ENCODE data around the gene LHX1. TPM values are rescaled to one million over a fixed set of nuclear protein-coding genes. Genes with fewer than 3 reads are reported as not detected.

LHX1 gene
- total and polyA plus RNA-seq, 4 donors = not detected

DNA sequence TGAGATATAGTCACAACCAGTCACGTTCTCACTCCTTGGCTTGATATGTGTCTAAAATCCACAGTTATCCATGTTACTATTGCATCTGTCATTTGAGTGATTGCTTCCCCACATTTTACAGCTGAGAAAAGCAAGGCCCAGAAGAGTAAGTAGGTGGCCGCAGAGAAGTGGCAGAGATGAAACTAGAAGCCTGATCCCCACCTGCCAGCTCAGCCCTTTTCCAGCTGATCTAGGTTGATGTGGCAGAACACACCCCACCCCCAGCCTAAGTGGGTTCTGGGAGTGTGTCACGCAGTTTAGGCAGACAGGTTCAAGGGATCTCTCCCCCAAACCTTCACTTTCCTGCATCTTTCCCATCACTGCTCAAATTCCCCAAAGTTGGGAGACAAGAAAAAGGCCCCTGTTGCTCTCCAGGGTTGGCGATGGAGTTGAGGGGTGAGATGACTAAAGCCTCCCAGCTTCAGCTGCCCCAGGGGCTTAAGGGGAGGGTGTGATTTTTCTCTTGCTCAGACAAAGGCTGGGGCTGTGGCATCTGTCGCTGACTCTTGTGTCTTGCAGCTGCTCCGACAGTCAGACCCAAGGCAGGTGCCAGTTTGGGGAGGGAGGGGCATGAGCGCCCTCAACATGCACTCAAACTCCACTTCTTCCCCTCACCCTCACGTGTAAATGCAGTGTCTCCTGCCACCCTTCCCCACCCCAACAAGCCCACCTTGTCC, 48.9 kb upstream of the LHX1 start (continued):
- TF ChIP-seq, protein P1, sequence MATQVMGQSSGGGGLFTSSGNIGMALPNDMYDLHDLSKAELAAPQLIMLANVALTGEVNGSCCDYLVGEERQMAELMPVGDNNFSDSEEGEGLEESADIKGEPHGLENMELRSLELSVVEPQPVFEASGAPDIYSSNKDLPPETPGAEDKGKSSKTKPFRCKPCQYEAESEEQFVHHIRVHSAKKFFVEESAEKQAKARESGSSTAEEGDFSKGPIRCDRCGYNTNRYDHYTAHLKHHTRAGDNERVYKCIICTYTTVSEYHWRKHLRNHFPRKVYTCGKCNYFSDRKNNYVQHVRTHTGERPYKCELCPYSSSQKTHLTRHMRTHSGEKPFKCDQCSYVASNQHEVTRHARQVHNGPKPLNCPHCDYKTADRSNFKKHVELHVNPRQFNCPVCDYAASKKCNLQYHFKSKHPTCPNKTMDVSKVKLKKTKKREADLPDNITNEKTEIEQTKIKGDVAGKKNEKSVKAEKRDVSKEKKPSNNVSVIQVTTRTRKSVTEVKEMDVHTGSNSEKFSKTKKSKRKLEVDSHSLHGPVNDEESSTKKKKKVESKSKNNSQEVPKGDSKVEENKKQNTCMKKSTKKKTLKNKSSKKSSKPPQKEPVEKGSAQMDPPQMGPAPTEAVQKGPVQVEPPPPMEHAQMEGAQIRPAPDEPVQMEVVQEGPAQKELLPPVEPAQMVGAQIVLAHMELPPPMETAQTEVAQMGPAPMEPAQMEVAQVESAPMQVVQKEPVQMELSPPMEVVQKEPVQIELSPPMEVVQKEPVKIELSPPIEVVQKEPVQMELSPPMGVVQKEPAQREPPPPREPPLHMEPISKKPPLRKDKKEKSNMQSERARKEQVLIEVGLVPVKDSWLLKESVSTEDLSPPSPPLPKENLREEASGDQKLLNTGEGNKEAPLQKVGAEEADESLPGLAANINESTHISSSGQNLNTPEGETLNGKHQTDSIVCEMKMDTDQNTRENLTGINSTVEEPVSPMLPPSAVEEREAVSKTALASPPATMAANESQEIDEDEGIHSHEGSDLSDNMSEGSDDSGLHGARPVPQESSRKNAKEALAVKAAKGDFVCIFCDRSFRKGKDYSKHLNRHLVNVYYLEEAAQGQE (IDR thresholded peaks at IDR 0.05) = no peak

DNA sequence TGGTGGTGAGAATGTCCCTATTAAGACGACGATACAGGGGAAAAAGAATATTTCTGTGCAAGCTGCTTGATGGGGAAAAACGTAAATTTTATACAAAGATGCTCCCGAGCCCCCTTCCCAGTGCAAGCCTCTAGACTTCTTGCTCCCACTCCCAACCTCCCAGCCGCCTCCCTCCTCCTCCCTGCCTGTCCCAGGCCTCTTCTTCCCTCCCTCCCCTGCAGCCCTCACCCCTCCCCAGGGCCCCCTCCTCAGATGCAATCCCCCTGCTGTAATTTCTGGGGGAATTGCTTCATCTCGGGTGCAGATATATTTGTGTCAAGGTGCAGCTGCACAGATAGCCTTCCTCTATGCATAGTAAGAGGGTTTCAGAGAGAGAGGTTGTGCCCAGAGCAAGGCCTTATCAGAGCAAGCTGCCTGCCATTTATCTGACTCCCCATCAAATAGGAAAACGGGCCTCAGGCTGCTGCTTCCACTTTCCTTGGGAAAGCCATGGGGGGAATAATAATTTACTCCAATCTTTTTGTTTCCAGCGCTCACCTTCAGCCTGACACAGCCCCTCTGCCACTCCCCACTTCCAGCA, 47.4 kb upstream of the LHX1 start:
- DNase-seq (ENCODE audit: low spot score) = no peak
- Histone ChIP-seq H3K36me3 (ENCODE audit: control insufficient read depth in 4 of 4, insufficient read depth in 3 of 4, low read depth in 1 of 4, low read length in 3 of 4) (no peaks in the 10 kb centered on the region), H3K27me3 (ENCODE audit: control insufficient read depth in 4 of 4, insufficient read depth in 4 of 4, low read length in 3 of 4) (no peaks in the 10 kb centered on the region), H3K4me3 (ENCODE audit: low read depth in 1 of 3, low read length in 3 of 3) (no peak overlapping the region), H3K27ac (ENCODE audit: low read depth in 1 of 2, low read length in 2 of 2) (no peak overlapping the region), H3K9me3 (ENCODE audit: control insufficient read depth in 4 of 4, low read length in 3 of 4) (no peaks in the 10 kb centered on the region), H3K4me1 (ENCODE audit: control insufficient read depth in 4 of 4, insufficient read depth in 4 of 4, low read length in 3 of 4) (peaks cover 0 to 6% (median 2%) of the 10 kb centered on the region in 4 donors), H3K9ac (ENCODE audit: low read depth in 1 of 2, low read length in 2 of 2) (no peak overlapping the region)
- TF ChIP-seq FOXA2 (IDR thresholded peaks at IDR 0.05) (no peak), RAD21 (IDR thresholded peaks at IDR 0.05) (no peak), SP1 (IDR thresholded peaks at IDR 0.05) (no peak), TAF1 (conservative IDR thresholded peaks at IDR 0.05) (no peak), GABPA (IDR thresholded peaks at IDR 0.05 in 1 of 2, conservative IDR thresholded peaks at IDR 0.05 in 1 of 2) (no peak), HNF4G (IDR thresholded peaks at IDR 0.05) (no peak), FOXA1 (IDR thresholded peaks at IDR 0.05) (no peak), YY1 (IDR thresholded peaks at IDR 0.05) (no peak), HNF4A (conservative IDR thresholded peaks at IDR 0.05) (no peak), EGR1 (IDR thresholded peaks at IDR 0.05; ENCODE audit: low read depth in 2 of 2) (no peak), JUND (IDR thresholded peaks at IDR 0.05) (no peak), NR2F2 (IDR thresholded peaks at IDR 0.05) (no peak), RXRA (IDR thresholded peaks at IDR 0.05) (no peak)
- TF ChIP-seq, protein P2, sequence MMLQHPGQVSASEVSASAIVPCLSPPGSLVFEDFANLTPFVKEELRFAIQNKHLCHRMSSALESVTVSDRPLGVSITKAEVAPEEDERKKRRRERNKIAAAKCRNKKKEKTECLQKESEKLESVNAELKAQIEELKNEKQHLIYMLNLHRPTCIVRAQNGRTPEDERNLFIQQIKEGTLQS (IDR thresholded peaks at IDR 0.05) = no peak
- TF ChIP-seq, protein P1 (IDR thresholded peaks at IDR 0.05) = no peak
- TF ChIP-seq, protein P3, sequence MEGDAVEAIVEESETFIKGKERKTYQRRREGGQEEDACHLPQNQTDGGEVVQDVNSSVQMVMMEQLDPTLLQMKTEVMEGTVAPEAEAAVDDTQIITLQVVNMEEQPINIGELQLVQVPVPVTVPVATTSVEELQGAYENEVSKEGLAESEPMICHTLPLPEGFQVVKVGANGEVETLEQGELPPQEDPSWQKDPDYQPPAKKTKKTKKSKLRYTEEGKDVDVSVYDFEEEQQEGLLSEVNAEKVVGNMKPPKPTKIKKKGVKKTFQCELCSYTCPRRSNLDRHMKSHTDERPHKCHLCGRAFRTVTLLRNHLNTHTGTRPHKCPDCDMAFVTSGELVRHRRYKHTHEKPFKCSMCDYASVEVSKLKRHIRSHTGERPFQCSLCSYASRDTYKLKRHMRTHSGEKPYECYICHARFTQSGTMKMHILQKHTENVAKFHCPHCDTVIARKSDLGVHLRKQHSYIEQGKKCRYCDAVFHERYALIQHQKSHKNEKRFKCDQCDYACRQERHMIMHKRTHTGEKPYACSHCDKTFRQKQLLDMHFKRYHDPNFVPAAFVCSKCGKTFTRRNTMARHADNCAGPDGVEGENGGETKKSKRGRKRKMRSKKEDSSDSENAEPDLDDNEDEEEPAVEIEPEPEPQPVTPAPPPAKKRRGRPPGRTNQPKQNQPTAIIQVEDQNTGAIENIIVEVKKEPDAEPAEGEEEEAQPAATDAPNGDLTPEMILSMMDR (IDR thresholded peaks at IDR 0.05; ENCODE audit: low read depth, low read length, missing input control) = no peak
- TF ChIP-seq, protein P4, sequence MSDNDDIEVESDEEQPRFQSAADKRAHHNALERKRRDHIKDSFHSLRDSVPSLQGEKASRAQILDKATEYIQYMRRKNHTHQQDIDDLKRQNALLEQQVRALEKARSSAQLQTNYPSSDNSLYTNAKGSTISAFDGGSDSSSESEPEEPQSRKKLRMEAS (IDR thresholded peaks at IDR 0.05) = no peak
- TF ChIP-seq, protein P5, sequence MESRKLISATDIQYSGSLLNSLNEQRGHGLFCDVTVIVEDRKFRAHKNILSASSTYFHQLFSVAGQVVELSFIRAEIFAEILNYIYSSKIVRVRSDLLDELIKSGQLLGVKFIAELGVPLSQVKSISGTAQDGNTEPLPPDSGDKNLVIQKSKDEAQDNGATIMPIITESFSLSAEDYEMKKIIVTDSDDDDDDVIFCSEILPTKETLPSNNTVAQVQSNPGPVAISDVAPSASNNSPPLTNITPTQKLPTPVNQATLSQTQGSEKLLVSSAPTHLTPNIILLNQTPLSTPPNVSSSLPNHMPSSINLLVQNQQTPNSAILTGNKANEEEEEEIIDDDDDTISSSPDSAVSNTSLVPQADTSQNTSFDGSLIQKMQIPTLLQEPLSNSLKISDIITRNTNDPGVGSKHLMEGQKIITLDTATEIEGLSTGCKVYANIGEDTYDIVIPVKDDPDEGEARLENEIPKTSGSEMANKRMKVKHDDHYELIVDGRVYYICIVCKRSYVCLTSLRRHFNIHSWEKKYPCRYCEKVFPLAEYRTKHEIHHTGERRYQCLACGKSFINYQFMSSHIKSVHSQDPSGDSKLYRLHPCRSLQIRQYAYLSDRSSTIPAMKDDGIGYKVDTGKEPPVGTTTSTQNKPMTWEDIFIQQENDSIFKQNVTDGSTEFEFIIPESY (IDR thresholded peaks at IDR 0.05) = no peak
- 61% methylated on average over 8 of the region's 8 CpGs for WGBS
